ENCODE data around the gene GOLM1. TPM values are rescaled to one million over a fixed set of nuclear protein-coding genes. Genes with fewer than 3 reads are reported as not detected.

The GOLM1 gene
- total RNA-seq, 4 donors from 2014 or later: 2.9 to 8.6 (median 7.6) TPM

DNA sequence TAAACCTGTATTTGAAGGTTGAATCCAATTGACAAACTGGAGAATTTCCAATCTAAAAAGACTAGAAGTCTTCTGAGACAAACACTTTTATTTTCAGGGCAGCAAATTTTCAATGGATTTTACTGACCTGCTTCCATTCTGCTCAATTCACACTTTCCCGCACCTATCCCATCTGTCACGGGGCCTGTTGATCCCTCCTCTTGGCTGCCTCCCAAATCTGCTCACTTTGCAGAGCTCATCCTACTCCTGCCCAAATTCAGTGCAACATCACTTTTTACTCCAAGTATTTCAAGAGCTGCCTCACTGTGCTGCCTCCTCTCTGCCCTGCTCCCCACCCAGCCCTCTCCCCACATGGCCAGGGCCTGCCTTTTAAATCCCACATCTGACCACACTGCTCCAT is 35.1 kb downstream of the GOLM1 start:
- Histone ChIP-seq H3K4me3 (no peak overlapping the region), H3K4me1 (no peaks in the 10 kb centered on the region), H3K27me3 (no peaks in the 10 kb centered on the region), H3K27ac (replicated peaks in 1 of 4) (no peak overlapping the region), H3K36me3 (no peaks in the 10 kb centered on the region), H3K9me3 (no peaks in the 10 kb centered on the region)
- TF ChIP-seq POLR2AphosphoS5 (IDR thresholded peaks at IDR 0.05): no peak
- TF ChIP-seq EP300 (IDR thresholded peaks at IDR 0.05): no peak
- TF ChIP-seq, protein P1, sequence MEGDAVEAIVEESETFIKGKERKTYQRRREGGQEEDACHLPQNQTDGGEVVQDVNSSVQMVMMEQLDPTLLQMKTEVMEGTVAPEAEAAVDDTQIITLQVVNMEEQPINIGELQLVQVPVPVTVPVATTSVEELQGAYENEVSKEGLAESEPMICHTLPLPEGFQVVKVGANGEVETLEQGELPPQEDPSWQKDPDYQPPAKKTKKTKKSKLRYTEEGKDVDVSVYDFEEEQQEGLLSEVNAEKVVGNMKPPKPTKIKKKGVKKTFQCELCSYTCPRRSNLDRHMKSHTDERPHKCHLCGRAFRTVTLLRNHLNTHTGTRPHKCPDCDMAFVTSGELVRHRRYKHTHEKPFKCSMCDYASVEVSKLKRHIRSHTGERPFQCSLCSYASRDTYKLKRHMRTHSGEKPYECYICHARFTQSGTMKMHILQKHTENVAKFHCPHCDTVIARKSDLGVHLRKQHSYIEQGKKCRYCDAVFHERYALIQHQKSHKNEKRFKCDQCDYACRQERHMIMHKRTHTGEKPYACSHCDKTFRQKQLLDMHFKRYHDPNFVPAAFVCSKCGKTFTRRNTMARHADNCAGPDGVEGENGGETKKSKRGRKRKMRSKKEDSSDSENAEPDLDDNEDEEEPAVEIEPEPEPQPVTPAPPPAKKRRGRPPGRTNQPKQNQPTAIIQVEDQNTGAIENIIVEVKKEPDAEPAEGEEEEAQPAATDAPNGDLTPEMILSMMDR (IDR thresholded peaks at IDR 0.05): no peak
- intact Hi-C loops (cut with DNase I): no loop called here
- 78% methylated on average over 2 of the region's 2 CpGs for WGBS
- DNase-seq (ENCODE audit: extremely low spot score): no peak

DNA sequence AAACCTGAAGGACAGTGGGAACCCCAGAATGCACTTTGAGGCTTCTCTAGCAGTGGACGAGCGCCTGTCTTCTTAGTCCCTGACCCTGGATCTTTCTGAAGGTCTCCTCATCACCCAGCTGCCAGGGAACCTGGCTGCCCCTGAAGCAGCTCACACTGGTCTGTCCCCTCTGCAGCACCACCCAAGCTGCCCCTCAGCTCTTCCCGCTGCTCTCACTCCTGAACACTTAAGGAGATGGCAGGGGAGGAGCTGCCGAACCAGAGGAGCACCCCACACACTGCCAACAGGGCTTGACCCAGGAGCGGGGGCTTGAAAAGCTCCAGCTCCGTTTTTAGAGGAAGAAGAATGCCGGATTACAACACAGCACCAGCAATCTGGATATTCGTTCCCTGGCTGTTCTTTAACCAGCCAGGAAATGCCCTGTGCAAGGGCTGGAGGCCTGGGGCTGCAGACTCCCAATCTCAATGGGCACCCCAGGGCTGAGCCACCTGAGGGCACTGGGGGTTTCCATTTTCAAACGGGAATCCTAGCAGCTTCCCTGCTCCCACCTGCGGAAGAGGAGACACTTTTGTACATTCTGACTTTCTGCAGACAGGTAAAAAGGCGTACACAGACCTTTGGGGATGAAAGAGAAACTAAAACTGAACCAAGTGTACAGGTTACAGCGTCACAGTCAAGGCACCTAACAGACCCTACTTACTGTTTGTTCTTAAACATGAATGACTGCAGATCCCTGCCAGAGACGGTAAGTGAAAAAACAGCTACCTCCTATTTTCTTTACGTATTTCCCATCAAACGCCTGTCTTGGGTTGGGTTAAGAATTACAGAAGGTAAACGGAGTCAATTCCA is 36.3 kb downstream of the GOLM1 start:
- WGBS: 93% methylated on average over 16 of the region's 16 CpGs
- intact Hi-C loops (cut with DNase I): no loop called here

DNA sequence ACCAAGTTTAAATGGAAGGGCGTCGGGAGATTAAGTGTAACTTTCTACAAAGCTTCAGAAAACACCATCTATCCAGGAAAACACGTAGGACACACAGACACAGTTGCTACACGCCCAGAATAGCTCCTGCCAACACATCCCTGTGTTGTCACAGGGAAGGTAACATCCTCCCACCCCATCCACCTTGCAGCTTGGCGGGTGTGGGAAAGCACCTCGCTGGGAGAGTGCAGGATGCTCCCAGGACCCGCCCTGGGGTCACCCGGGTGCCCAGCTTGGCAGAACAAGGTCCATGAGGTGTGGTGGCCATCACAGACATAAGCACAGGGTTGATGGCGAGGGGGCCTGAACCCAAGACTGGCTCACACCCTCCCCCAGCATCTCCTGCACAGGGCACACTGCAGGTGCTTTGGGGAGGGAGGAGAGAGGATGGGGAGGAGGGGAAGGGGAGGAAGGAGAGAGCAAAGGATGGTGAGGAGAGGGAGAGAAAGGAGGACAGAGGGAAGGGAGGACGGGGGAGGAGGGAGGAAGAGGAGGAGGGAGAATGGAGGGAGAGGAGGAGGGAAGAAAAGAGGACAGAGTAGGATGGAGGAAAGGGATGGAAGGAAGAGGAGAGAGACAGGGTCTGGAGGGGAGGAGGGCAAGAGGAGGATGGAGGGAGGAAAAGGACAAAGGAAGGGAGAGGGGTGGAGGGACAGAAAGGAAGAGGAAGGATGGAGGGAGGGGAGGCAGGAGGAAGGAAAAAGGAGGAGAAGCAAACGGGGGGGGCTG is 37.2 kb downstream of the GOLM1 start:
- no peak overlapping the region for H3K4me3 ChIP-seq
- TF ChIP-seq POLR2A (IDR thresholded peaks at IDR 0.05; ENCODE audit: low read depth) (no peak), EP300 (IDR thresholded peaks at IDR 0.05) (no peak), POLR2AphosphoS5 (IDR thresholded peaks at IDR 0.05) (no peak)
- TF ChIP-seq, protein P1 (IDR thresholded peaks at IDR 0.05): no peak
- H3K9me3 ChIP-seq: no peaks in the 10 kb centered on the region
- intact Hi-C loops (cut with DNase I): no loop called here
- no peaks in the 10 kb centered on the region for H3K27me3 ChIP-seq
- DNase-seq (ENCODE audit: extremely low spot score): no peak
- WGBS: 81% methylated on average over 11 of the region's 11 CpGs
- H3K36me3 ChIP-seq: no peaks in the 10 kb centered on the region
- H3K4me1 ChIP-seq: no peaks in the 10 kb centered on the region
- H3K27ac ChIP-seq (replicated peaks in 1 of 4): no peak overlapping the region

More for the DNA sequence above, 36.3 kb downstream of the GOLM1 start:
- H3K4me1 ChIP-seq: no peaks in the 10 kb centered on the region
- no peak for TF ChIP-seq POLR2AphosphoS5 (IDR thresholded peaks at IDR 0.05)
- TF ChIP-seq EP300 (IDR thresholded peaks at IDR 0.05): no peak
- TF ChIP-seq POLR2A (IDR thresholded peaks at IDR 0.05; ENCODE audit: low read depth): no peak
- TF ChIP-seq, protein P1 (IDR thresholded peaks at IDR 0.05): no peak
- no peak overlapping the region for H3K27ac ChIP-seq (replicated peaks in 1 of 4)
- no peak overlapping the region for H3K4me3 ChIP-seq
- H3K36me3 ChIP-seq: no peaks in the 10 kb centered on the region
- H3K27me3 ChIP-seq: no peaks in the 10 kb centered on the region
- DNase-seq (ENCODE audit: extremely low spot score): no peak
- no peaks in the 10 kb centered on the region for H3K9me3 ChIP-seq

DNA sequence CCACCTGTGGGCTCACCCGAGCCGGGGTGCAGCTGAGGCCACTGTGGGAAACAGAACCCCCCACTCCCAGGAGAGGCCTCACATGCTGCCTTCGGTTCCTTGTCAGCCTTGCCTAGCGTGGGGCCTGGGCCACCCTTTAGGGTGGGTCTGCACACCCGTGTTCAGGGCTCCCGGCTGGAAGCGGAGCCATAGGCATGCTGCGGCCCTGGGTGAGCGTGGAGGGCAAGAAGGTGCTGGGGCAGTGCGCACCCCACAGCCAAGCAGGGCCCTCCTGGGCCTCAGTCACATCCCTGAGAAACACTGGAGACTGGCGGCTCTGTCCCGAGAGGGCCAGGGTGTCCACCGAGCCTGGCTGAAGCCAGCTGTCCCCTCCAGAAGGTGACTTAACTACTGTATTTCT is 41.9 kb downstream of the GOLM1 start:
- intact Hi-C loops (cut with DNase I): no loop called here
- no peak for TF ChIP-seq POLR2A (IDR thresholded peaks at IDR 0.05; ENCODE audit: low read depth)
- no peak for TF ChIP-seq POLR2AphosphoS5 (IDR thresholded peaks at IDR 0.05)
- Histone ChIP-seq H3K4me3 (no peak overlapping the region), H3K27me3 (no peaks in the 10 kb centered on the region), H3K27ac (replicated peaks in 1 of 4) (no peak overlapping the region), H3K36me3 (no peaks in the 10 kb centered on the region), H3K9me3 (no peaks in the 10 kb centered on the region), H3K4me1 (no peaks in the 10 kb centered on the region)
- 91% methylated on average over 12 of the region's 13 CpGs for WGBS
- no peak for DNase-seq (ENCODE audit: extremely low spot score)

DNA sequence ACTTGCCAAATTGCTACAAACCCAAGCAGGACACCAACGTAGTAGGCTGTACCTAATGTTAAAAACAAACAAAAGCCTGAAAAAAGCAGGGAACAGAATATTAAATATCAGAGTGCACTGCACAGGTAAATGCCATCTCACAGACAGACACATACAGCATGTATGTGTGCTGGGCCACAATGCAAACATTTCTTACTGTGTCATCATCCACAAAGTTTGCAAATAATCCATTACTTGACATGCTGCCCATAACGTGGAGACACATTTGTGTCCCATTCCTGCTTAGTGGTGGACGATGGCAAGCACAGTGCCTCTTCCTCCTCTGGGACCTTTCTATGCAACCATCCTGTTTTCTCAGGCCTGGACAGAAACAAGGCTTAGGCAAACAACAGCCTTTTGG is 44.7 kb downstream of the GOLM1 start:
- H3K4me1 ChIP-seq: no peaks in the 10 kb centered on the region
- intact Hi-C loops (cut with DNase I): no loop called here
- H3K27ac ChIP-seq (replicated peaks in 1 of 4): no peak overlapping the region
- H3K4me3 ChIP-seq: no peak overlapping the region
- H3K27me3 ChIP-seq: no peaks in the 10 kb centered on the region
- H3K36me3 ChIP-seq: no peaks in the 10 kb centered on the region
- TF ChIP-seq, protein P1 (IDR thresholded peaks at IDR 0.05): no peak
- 84% methylated on average over 3 of the region's 3 CpGs for WGBS
- DNase-seq (ENCODE audit: extremely low spot score): no peak
- H3K9me3 ChIP-seq: no peaks in the 10 kb centered on the region
